HL-60 (cell line): ENCODE measurements around the gene ALDH1B1.

Experiments
- DNase-seq, 2 experiments: peaks; one replicate each; pipeline ENCODE4 v3.0.0-alpha.2; 2010 to 2020; ENCODE audit warnings: low read depth in 1 of 2, low spot score in 1 of 2
- H3K27ac ChIP-seq: fragments of 250-450 bp; sonication (Bioruptor Pico); replicated peaks from 2 replicates; pipeline ENCODE4 v1.5.1; 2020; ENCODE audit warnings: mild to moderate bottlenecking, moderate library complexity
- H3K27me3 ChIP-seq: fragments of 250-450 bp; sonication (Bioruptor Pico); 2 replicates; pipeline ENCODE4 v1.5.1; 2021; ENCODE audit warnings: mild to moderate bottlenecking, moderate library complexity; ENCODE audit not compliant: insufficient read depth, poor library complexity, severe bottlenecking
- H3K4me3 ChIP-seq: replicated peaks from 2 replicates; pipeline ENCODE4 v1.5.1; 2011; ENCODE audit warnings: mild to moderate bottlenecking, control low read depth, low read length; ENCODE audit not compliant: insufficient read depth
- GABPA ChIP-seq: IDR thresholded peaks from 2 replicates; pipeline ENCODE4 v1.6.1; 2012; ENCODE audit warnings: low read depth
- POLR2AphosphoS5 ChIP-seq: IDR thresholded peaks from 2 replicates; pipeline ENCODE4 v1.6.1; 2012; ENCODE audit warnings: low read depth
- SPI1 ChIP-seq: IDR thresholded peaks from 2 replicates; pipeline ENCODE4 v1.6.1; 2012; ENCODE audit warnings: low read depth, mild to moderate bottlenecking, borderline replicate concordance
- TF ChIP-seq, protein P1 (sequence below): IDR thresholded peaks from one replicate; pipeline ENCODE4 v1.5.1; 2011; ENCODE audit warnings: low read length, control low read depth, inconsistent platforms; ENCODE audit not compliant: insufficient read depth
- TF ChIP-seq, protein P2 (sequence below): IDR thresholded peaks from 2 replicates; pipeline ENCODE4 v1.6.1; 2012; ENCODE audit warnings: low read depth; ENCODE audit not compliant: insufficient replicate concordance

Gene ALDH1B1

DNA sequence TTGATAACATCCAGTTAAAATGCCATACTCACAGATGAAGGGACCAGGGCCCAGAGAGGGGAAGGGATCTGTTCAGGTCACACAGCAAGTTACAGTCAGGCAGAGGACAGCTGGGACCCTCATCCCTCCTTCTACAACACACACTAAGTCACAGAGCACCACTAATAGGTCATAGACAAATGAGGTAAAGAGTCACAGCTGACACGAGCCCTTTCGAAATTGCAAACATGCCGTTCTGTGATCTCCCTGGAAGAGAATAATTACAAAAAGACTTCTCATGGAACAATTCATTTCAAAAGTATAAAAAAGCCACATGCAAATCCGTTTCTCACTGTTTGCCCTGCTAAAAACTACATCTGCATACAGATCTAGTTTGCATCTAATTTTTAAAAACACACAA lies 16.2 kb downstream of the ALDH1B1 start:
- no peak overlapping the region for H3K4me3 ChIP-seq
- H3K27me3 ChIP-seq = peaks cover 3% of the 10 kb centered on the region
- TF ChIP-seq, protein P1, sequence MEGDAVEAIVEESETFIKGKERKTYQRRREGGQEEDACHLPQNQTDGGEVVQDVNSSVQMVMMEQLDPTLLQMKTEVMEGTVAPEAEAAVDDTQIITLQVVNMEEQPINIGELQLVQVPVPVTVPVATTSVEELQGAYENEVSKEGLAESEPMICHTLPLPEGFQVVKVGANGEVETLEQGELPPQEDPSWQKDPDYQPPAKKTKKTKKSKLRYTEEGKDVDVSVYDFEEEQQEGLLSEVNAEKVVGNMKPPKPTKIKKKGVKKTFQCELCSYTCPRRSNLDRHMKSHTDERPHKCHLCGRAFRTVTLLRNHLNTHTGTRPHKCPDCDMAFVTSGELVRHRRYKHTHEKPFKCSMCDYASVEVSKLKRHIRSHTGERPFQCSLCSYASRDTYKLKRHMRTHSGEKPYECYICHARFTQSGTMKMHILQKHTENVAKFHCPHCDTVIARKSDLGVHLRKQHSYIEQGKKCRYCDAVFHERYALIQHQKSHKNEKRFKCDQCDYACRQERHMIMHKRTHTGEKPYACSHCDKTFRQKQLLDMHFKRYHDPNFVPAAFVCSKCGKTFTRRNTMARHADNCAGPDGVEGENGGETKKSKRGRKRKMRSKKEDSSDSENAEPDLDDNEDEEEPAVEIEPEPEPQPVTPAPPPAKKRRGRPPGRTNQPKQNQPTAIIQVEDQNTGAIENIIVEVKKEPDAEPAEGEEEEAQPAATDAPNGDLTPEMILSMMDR = no peak
- TF ChIP-seq, protein P2, sequence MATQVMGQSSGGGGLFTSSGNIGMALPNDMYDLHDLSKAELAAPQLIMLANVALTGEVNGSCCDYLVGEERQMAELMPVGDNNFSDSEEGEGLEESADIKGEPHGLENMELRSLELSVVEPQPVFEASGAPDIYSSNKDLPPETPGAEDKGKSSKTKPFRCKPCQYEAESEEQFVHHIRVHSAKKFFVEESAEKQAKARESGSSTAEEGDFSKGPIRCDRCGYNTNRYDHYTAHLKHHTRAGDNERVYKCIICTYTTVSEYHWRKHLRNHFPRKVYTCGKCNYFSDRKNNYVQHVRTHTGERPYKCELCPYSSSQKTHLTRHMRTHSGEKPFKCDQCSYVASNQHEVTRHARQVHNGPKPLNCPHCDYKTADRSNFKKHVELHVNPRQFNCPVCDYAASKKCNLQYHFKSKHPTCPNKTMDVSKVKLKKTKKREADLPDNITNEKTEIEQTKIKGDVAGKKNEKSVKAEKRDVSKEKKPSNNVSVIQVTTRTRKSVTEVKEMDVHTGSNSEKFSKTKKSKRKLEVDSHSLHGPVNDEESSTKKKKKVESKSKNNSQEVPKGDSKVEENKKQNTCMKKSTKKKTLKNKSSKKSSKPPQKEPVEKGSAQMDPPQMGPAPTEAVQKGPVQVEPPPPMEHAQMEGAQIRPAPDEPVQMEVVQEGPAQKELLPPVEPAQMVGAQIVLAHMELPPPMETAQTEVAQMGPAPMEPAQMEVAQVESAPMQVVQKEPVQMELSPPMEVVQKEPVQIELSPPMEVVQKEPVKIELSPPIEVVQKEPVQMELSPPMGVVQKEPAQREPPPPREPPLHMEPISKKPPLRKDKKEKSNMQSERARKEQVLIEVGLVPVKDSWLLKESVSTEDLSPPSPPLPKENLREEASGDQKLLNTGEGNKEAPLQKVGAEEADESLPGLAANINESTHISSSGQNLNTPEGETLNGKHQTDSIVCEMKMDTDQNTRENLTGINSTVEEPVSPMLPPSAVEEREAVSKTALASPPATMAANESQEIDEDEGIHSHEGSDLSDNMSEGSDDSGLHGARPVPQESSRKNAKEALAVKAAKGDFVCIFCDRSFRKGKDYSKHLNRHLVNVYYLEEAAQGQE = no peak
- TF ChIP-seq SPI1 (no peak), GABPA (no peak), POLR2AphosphoS5 (no peak)
- no peak overlapping the region for H3K27ac ChIP-seq
- DNase-seq = no peak

DNA sequence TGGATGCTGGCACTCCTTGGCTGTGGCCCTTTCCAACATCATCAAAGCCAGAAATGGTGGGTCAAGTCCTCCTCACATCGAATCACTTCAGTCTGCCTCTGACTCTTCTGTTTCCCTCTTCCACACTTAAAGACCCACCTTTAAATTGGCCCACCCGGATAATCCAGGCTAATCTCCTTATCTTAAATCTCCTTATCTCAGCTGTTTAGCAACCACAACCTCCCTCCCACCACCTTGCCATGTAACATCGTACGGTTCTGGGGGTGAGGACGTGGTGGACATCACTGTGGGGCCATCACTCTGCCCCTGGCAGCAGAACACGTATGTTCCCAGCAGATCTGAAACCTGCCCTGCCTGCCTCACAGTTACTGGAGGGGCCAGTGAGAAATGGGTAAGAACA lies 20.2 kb downstream of the ALDH1B1 start:
- Histone ChIP-seq H3K27ac (no peak overlapping the region), H3K4me3 (no peak overlapping the region), H3K27me3 (peaks cover 5% of the 10 kb centered on the region)
- no peak for DNase-seq
- TF ChIP-seq GABPA = no peak
- TF ChIP-seq, protein P2 = no peak
- TF ChIP-seq, protein P1 = no peak

DNA sequence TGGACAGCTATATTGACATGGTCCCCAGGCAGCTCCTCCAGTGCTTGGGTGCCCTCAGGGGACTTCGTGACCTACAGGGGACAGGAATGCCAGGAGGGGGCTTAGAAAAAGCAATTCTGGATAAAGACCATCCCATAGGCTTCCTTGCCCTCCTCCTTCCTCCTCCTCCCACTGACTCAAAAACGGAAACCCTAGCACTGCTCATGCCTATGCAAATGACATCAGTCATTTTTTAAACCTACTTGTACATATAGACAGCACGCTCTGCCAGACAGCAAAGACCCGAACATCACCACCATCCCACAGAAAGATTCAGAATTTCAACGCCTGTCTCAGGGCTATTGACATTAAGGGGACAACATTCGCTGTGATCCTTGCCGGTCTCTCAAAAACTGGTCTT lies 20.8 kb downstream of the ALDH1B1 start:
- Histone ChIP-seq H3K4me3 (no peak overlapping the region), H3K27ac (no peak overlapping the region), H3K27me3 (peaks cover 5% of the 10 kb centered on the region)
- no peak for DNase-seq
- TF ChIP-seq GABPA = no peak
- TF ChIP-seq, protein P1 = no peak
- TF ChIP-seq, protein P2 = no peak
- TF ChIP-seq SPI1 = no peak
- TF ChIP-seq POLR2AphosphoS5 = no peak
